Nephron progenitor cell (in vitro differentiated cells): Measurements from ENCODE around the gene FAM124B.

Source experiments
- DNase-seq: peaks from one replicate; pipeline ENCODE4 v3.0.0; 2021
- H3K27ac Mint-ChIP-seq: 2 replicates; pipeline ENCODE4 v1.8.0; 2021; ENCODE audit warnings: mild to moderate bottlenecking, moderate library complexity, mixed read lengths
- H3K27me3 Mint-ChIP-seq: 2 replicates; pipeline ENCODE4 v1.8.0; 2021; ENCODE audit warnings: mild to moderate bottlenecking, low read depth, mixed read lengths; ENCODE audit not compliant: poor library complexity
- H3K36me3 Mint-ChIP-seq: 2 replicates; pipeline ENCODE4 v1.8.0; 2021; ENCODE audit warnings: low read depth, mixed read lengths
- H3K4me1 Mint-ChIP-seq: 2 replicates; pipeline ENCODE4 v1.8.0; 2021; ENCODE audit warnings: mixed read lengths
- H3K4me3 Mint-ChIP-seq: 2 replicates; pipeline ENCODE4 v1.8.0; 2021; ENCODE audit warnings: mild to moderate bottlenecking, moderate library complexity, mixed read lengths
- H3K9me3 Mint-ChIP-seq: 2 replicates; pipeline ENCODE4 v1.8.0; 2021; ENCODE audit warnings: mild to moderate bottlenecking, moderate library complexity, mixed read lengths
- TF ChIP-seq, protein P1 (sequence below): fragments of 200-600 bp; sonication (generic); IDR thresholded peaks from 2 replicates; pipeline ENCODE4 v1.5.0; 2021; ENCODE audit warnings: antibody characterized with exemption

FAM124B gene

DNA sequence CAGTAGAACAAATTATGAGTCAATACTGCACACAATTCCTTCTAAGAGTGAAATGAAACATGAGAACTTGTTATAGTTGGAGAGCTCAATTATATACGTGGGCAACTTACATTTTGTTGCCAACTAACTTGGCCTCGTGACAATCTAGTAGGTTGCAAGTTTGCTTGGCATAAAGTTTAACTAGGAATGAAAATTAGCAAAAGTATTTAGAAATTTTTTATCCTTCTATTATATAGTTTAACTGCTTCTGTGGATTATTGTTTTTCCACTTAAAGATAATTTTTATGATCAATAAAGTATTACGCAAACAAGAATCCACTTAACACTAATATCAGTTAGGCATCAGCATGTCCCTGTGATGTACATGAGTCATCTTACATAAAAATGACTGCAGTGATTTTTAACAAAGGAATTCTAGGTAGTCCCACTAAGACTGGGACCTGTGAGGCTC, 41.1 kb downstream of the FAM124B start:
- Mint-ChIP-seq H3K27ac (no peak overlapping the region), H3K4me3 (no peak overlapping the region), H3K27me3 (peaks cover 7% of the 10 kb centered on the region), H3K36me3 (no peaks in the 10 kb centered on the region), H3K9me3 (no peaks in the 10 kb centered on the region), H3K4me1 (no peaks in the 10 kb centered on the region)
- no peak for DNase-seq
- TF ChIP-seq, protein P1, sequence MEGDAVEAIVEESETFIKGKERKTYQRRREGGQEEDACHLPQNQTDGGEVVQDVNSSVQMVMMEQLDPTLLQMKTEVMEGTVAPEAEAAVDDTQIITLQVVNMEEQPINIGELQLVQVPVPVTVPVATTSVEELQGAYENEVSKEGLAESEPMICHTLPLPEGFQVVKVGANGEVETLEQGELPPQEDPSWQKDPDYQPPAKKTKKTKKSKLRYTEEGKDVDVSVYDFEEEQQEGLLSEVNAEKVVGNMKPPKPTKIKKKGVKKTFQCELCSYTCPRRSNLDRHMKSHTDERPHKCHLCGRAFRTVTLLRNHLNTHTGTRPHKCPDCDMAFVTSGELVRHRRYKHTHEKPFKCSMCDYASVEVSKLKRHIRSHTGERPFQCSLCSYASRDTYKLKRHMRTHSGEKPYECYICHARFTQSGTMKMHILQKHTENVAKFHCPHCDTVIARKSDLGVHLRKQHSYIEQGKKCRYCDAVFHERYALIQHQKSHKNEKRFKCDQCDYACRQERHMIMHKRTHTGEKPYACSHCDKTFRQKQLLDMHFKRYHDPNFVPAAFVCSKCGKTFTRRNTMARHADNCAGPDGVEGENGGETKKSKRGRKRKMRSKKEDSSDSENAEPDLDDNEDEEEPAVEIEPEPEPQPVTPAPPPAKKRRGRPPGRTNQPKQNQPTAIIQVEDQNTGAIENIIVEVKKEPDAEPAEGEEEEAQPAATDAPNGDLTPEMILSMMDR = no peak

DNA sequence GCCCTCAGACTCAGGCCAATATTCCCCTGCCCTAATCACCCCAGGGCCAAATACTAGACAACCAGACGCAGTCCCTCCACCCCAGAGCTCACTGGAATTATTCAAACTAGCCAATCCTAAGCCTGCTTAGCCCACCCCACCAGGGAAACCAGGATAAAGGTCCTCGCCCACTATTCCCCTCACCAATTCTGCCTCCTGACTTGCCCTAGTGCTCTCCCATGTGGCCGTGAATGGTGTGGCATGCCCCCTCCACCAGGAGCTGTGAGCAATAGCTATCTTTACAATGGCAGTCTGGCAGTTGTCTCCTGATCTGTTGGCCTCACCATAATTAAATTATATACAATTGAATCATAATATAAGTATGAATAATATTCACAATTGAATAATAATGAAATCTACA, 42.3 kb downstream of the FAM124B start:
- H3K9me3 Mint-ChIP-seq = no peaks in the 10 kb centered on the region
- H3K36me3 Mint-ChIP-seq = no peaks in the 10 kb centered on the region
- no peak overlapping the region for H3K4me3 Mint-ChIP-seq
- DNase-seq = peak; percentile 28
- TF ChIP-seq, protein P1 = peak; percentile 31
- no peaks in the 10 kb centered on the region for H3K4me1 Mint-ChIP-seq
- H3K27ac Mint-ChIP-seq = no peak overlapping the region
- peaks cover 7% of the 10 kb centered on the region for H3K27me3 Mint-ChIP-seq

DNA sequence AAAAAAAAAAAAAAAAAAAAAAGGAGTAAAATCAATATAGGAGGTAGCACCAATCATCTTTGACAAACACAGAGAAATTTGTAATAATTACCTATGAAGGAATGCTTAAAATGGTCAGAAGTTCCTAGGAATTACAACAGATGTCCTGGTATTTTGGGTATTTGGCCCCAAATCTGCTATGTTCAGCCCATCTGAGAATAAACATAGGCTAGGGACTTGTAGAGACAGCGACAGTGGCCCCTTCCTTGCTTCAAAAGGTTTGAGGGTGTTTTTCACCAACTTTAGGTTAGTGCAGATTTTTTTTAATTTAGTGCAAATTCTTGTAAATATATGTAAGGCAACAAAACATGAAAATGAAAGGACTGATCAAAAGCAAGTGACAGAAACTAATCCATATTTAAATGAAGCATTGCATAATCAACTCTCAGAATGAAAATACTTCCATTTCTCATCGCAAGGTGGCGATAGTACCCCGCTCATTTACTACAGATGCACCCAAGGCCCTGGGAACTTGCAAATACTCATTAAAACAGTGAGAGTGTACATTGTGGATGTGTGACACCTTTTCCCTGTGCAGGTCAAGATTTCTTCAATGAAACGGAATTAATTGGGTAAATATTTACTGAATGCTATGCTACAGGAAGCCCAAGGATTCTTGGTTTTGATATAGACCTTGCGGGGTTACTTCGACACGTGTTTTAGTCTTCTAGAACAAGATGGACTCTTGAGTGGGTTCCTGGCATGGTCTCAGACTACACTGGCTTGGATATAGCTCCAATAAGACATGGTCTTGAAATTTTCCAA, 44.6 kb downstream of the FAM124B start:
- TF ChIP-seq, protein P1 = peak; percentile 83
- H3K27ac Mint-ChIP-seq = no peak overlapping the region
- H3K4me1 Mint-ChIP-seq = no peaks in the 10 kb centered on the region
- H3K9me3 Mint-ChIP-seq = no peaks in the 10 kb centered on the region
- no peak overlapping the region for H3K4me3 Mint-ChIP-seq
- peak; percentile 59 for DNase-seq
- no peaks in the 10 kb centered on the region for H3K27me3 Mint-ChIP-seq
- no peaks in the 10 kb centered on the region for H3K36me3 Mint-ChIP-seq

DNA sequence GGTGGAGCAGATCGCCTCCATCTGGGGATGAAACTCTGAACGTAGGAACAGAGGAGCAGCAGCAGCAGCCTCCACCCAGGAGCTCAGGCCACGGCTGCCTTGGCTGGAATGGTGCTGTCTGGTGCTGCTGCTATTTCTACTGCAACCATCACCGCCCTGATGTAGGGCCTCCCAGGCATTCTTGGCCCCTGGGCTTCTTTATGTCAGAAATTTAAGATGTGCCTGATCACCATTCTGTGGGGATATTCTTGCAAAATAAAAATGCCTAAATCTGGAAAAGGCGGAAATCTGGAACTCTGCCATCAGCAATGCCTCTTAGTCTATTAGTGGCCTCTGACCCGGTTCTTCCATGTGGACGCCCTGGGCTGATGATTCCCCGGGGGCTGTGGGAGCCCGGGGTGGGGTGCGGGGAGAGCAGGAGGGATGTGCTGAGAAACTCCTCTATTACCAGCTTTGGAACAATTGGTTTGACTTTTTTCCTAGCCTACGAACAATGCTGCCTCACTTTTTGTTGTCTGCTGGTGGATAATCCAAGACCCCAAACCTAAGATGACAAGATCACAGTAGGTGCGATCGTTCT, 47.2 kb downstream of the FAM124B start:
- Mint-ChIP-seq H3K4me1 (no peaks in the 10 kb centered on the region), H3K27me3 (peaks cover 2% of the 10 kb centered on the region), H3K36me3 (no peaks in the 10 kb centered on the region), H3K9me3 (no peaks in the 10 kb centered on the region), H3K4me3 (no peak overlapping the region), H3K27ac (no peak overlapping the region)
- TF ChIP-seq, protein P1 = no peak
- no peak for DNase-seq

DNA sequence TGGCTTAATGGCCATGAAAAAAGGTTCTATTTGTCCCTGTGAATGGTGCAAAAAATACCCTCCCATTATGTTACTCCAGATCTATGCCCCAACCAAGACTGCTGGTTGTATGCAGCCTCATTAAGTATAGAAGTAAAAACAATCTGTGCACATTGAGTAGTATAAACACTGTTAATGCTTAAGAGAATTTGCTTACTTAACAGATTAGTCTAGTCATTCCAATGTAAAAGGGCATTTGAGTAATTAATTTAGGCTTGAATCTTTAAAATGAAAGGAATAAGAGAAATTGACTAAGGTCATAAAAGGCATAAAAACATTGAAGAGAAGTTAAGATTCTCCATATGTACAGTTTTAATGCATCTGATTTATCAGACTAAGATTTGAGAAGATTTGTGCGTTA, 51.2 kb downstream of the FAM124B start:
- DNase-seq = no peak

More for the DNA sequence above, 51.2 kb downstream of the FAM124B start:
- TF ChIP-seq, protein P1 = no peak
- Mint-ChIP-seq H3K36me3 (no peaks in the 10 kb centered on the region), H3K4me1 (no peaks in the 10 kb centered on the region), H3K27me3 (peaks cover 2% of the 10 kb centered on the region), H3K4me3 (no peak overlapping the region), H3K27ac (no peak overlapping the region), H3K9me3 (peaks cover 6% of the 10 kb centered on the region)
